GM12878 (cell line): ENCODE data around the gene KERA. TPM values are rescaled to one million over a fixed set of nuclear protein-coding genes. Genes with fewer than 3 reads are reported as not detected.

Experiments
- CEBPZ ChIP-seq: fragments of 150-350 bp; IDR thresholded peaks from 2 replicates; pipeline ENCODE4 v1.6.1; 2016; ENCODE audit warnings: low read depth, low read length
- E2F4 ChIP-seq: IDR thresholded peaks from 2 replicates; pipeline ENCODE4 v1.6.1; 2012; ENCODE audit warnings: low read depth, low read length, improper control_type of control experiment
- E2F8 ChIP-seq: fragments of 450-650 bp; IDR thresholded peaks from 2 replicates; pipeline ENCODE4 v1.6.1; 2018; ENCODE audit warnings: mild to moderate bottlenecking, low read depth, moderate library complexity; ENCODE audit not compliant: partially characterized antibody
- KDM1A ChIP-seq: fragments of 200-600 bp; sonication (generic); IDR thresholded peaks from 2 replicates; pipeline ENCODE4 v1.6.1; 2016; ENCODE audit warnings: borderline replicate concordance
- MLLT1 ChIP-seq: fragments of 450-650 bp; IDR thresholded peaks from 2 replicates; pipeline ENCODE4 v1.6.1; 2016; ENCODE audit warnings: mild to moderate bottlenecking
- NBN ChIP-seq: fragments of 450-650 bp; IDR thresholded peaks from 2 replicates; pipeline ENCODE4 v1.6.1; 2016
- RAD21 ChIP-seq: IDR thresholded peaks from 2 replicates; pipeline ENCODE4 v1.6.1; 2011; ENCODE audit warnings: mild to moderate bottlenecking, low read depth, low read length, moderate library complexity; ENCODE audit not compliant: insufficient read depth
- SREBF2 ChIP-seq: IDR thresholded peaks from 2 replicates; pipeline ENCODE4 v1.6.1; 2012; ENCODE audit warnings: mild to moderate bottlenecking, low read length
- STAT1 ChIP-seq: fragments of 450-650 bp; conservative IDR thresholded peaks from 2 replicates; pipeline ENCODE4 v1.6.1; 2014; ENCODE audit warnings: antibody characterized with exemption, mild to moderate bottlenecking
- STAT3 ChIP-seq: IDR thresholded peaks from 2 replicates; pipeline ENCODE4 v1.6.1; 2011; ENCODE audit warnings: low read depth, low read length, improper control_type of control experiment
- SUPT20H ChIP-seq: IDR thresholded peaks from 2 replicates; pipeline ENCODE4 v1.6.1; 2011; ENCODE audit warnings: low read depth, mild to moderate bottlenecking, low read length, moderate library complexity, borderline replicate concordance; ENCODE audit not compliant: control insufficient read depth
- ZBTB11 ChIP-seq: fragments of 450-650 bp; formaldehyde crosslinking; IDR thresholded peaks from 2 replicates; pipeline ENCODE4 v1.5.0; 2022; ENCODE audit warnings: mild to moderate bottlenecking, missing genetic modification characterization
- polyA plus RNA-seq, 11 experiments: library from polyadenylated mRNA; depleted of rRNA in 4 of 11; unstranded in 6 of 11; stranded (reverse) in 5 of 11; fragments of >200 nt; fragmentation: Nextera tagmentation in 4 of 11; fragmentation: Illumina TruSeq in 1 of 11; extraction: Ambion mirVana in 4 of 11; extraction: Trizol in 1 of 11; gene quantifications; 1 replicate in 1 of 11; 2 replicates in 10 of 11; pipeline versions ENCODE4 v1.2.1 to v1.2.3, GENCODE V29; 2011 to 2016; ENCODE audit warnings: inconsistent platforms in 2 of 11, missing spikeins in 2 of 11, low read depth in 1 of 11
- total RNA-seq, 4 experiments: library from RNA; depleted of rRNA in 3 of 4; stranded (reverse); fragments of >200 nt in 3 of 4; fragmentation: Illumina TruSeq in 1 of 4; extraction: Trizol in 1 of 4; gene quantifications; 2 replicates each; pipeline versions ENCODE4 v1.2.1 to v1.2.3, GENCODE V29; 2013 to 2021

Gene KERA
- total and polyA plus RNA-seq, 10 of the 15 experiments (the other 5 are each of a cell fraction or from before 2014, with no cell fraction given): not detected

- TF ChIP-seq NBN (peak; percentile 66), SREBF2 (no peak), ZBTB11 (no peak), E2F8 (no peak), CEBPZ (no peak), E2F4 (no peak), STAT1 (no peak), MLLT1 (peak; percentile 92), STAT3 (no peak), SUPT20H (no peak), KDM1A (no peak), RAD21 (no peak)
Measured at GRCh38 chr12:91009319-91009950, 48.4 kb downstream of the KERA start (continued).
